ENCODE measurements around the gene ID1. TPM values are rescaled to one million over a fixed set of nuclear protein-coding genes. Genes with fewer than 3 reads are reported as not detected.

Gene ID1
- total and polyA plus RNA-seq, 2 of the 13 experiments (the other 11 are each of a cell fraction or from before 2014, with no cell fraction given): 320 to 419 TPM

GRCh38 chr20:31606804-31607639 lies 1.9 kb downstream of the ID1 start (continued):
- TF ChIP-seq ZNF704 (CRISPR knock-in tag; IDR thresholded peaks at IDR 0.05; ENCODE audit: borderline replicate concordance) (no peak), SP1 (IDR thresholded peaks at IDR 0.05) (no peak), SP1 (CRISPR knock-in tag; IDR thresholded peaks at IDR 0.05) (no peak; the same call in 1 of the 2 replicates), ZNF12 (CRISPR knock-in tag; IDR thresholded peaks at IDR 0.05) (peak; percentile 55), ZSCAN25 (CRISPR knock-in tag; IDR thresholded peaks at IDR 0.05) (no peak), SKI (IDR thresholded peaks at IDR 0.05; ENCODE audit: partially characterized antibody) (peak; percentile 65), ZNF160 (CRISPR knock-in tag; IDR thresholded peaks at IDR 0.05) (peak; percentile 24; the same call in 1 of the 2 replicates), ZNF501 (CRISPR knock-in tag; IDR thresholded peaks at IDR 0.05) (peak; percentile 86), LBX2 (CRISPR knock-in tag; IDR thresholded peaks at IDR 0.05; ENCODE audit: borderline replicate concordance) (no peak), ZNF543 (CRISPR knock-in tag; IDR thresholded peaks at IDR 0.05) (no peak; the same call in 1 of the 2 replicates), PRPF4 (IDR thresholded peaks at IDR 0.05; ENCODE audit: low read depth, low read length, poor library complexity, severe bottlenecking) (peak; percentile 91), FOXP4 (CRISPR knock-in tag; IDR thresholded peaks at IDR 0.05) (peak; percentile 81), ZNF34 (CRISPR knock-in tag; IDR thresholded peaks at IDR 0.05; ENCODE audit: borderline replicate concordance) (no peak), ZNF776 (CRISPR knock-in tag; IDR thresholded peaks at IDR 0.05) (no peak), ZNF790 (CRISPR knock-in tag; IDR thresholded peaks at IDR 0.05; ENCODE audit: borderline replicate concordance) (peak; percentile 92), THAP9 (CRISPR knock-in tag; IDR thresholded peaks at IDR 0.05; ENCODE audit: borderline replicate concordance) (peak; percentile 81), ZNF280B (CRISPR knock-in tag; IDR thresholded peaks at IDR 0.05; ENCODE audit: borderline replicate concordance) (no peak), ZNF335 (CRISPR knock-in tag; IDR thresholded peaks at IDR 0.05) (0 out of 2 replicates have a peak, but pooled peaks have one; percentile 77)

Measured in HepG2 (cell line).